SK-N-SH (cell line): ENCODE data around the gene ADIG. TPM values are rescaled to one million over a fixed set of nuclear protein-coding genes. Genes with fewer than 3 reads are reported as not detected.

Experiments used
- CTCF ChIA-PET: fragments of 300-600, 350-600 bp; formaldehyde crosslinking; extraction: SDS; loops from one replicate; lab custom pipeline; 2021; lab: Yijun Ruan, JAX
- POLR2A ChIA-PET: fragments of 350-600 bp; sonication (Branson Sonifier 250); formaldehyde crosslinking; extraction: SDS; loops from one replicate; lab custom pipeline; 2020; ENCODE audit warnings: antibody characterized with exemption, inconsistent platforms; lab: Yijun Ruan, JAX
- DNase-seq: peaks from one replicate; pipeline ENCODE4 v3.0.0; 2012
- H2AFZ ChIP-seq: fragments of 200-600 bp; sonication (generic); 2 replicates; pipeline ENCODE4 v1.8.1; 2016; ENCODE audit warnings: antibody characterized with exemption, mild to moderate bottlenecking, low read depth
- H3F3A ChIP-seq: fragments of 200-600 bp; sonication (generic); replicated peaks from 2 replicates; pipeline ENCODE3; 2016; ENCODE audit warnings: antibody characterized with exemption, mild to moderate bottlenecking; ENCODE audit not compliant: insufficient read depth
- H3K27ac ChIP-seq, 2 experiments: fragments of 200-500 bp in 1 of 2; fragments of 200-600 bp in 1 of 2; sonication (Bioruptor generic) in 1 of 2; sonication (generic), shearing (Covaris generic) in 1 of 2; 2 replicates each; pipeline versions ENCODE4 v1.5.1 to v1.6.1; 2014 to 2016; ENCODE audit warnings: low read depth in 2 of 2, inconsistent platforms in 1 of 2, low read length in 1 of 2, mild to moderate bottlenecking in 1 of 2, mixed read lengths in 1 of 2
- H3K27me3 ChIP-seq: fragments of 200-600 bp; sonication (generic), shearing (Covaris generic); 2 replicates; pipeline ENCODE4 v1.6.1; 2016; ENCODE audit warnings: mixed run types; ENCODE audit not compliant: insufficient read depth
- H3K36me3 ChIP-seq, 2 experiments: fragments of 200-500 bp in 1 of 2; fragments of 200-600 bp in 1 of 2; sonication (Bioruptor generic) in 1 of 2; sonication (generic) in 1 of 2; replicated peaks in 1 of 2; 2 replicates each; pipeline versions ENCODE3 to v1.5.1; 2014 to 2016; ENCODE audit warnings: low read length in 1 of 2, mild to moderate bottlenecking in 1 of 2; ENCODE audit not compliant: insufficient read depth in 2 of 2, control insufficient read depth in 1 of 2
- H3K4me1 ChIP-seq, 2 experiments: fragments of 200-500 bp in 1 of 2; fragments of 200-600 bp in 1 of 2; sonication (Bioruptor generic) in 1 of 2; sonication (generic), shearing (Covaris generic) in 1 of 2; 2 replicates each; pipeline versions ENCODE4 v1.5.1 to v1.6.1; 2014 to 2016; ENCODE audit warnings: low read depth in 1 of 2, low read length in 1 of 2, mixed run types in 1 of 2; ENCODE audit not compliant: insufficient read depth in 2 of 2, control insufficient read depth in 1 of 2
- H3K4me2 ChIP-seq: fragments of 200-600 bp; sonication (generic), shearing (Covaris generic); 2 replicates; pipeline ENCODE4 v1.6.1; 2017; ENCODE audit warnings: mixed run types
- H3K4me3 ChIP-seq, 2 experiments: fragments of 200-500 bp in 1 of 2; fragments of 200-600 bp in 1 of 2; sonication (Bioruptor generic) in 1 of 2; sonication (generic), shearing (Covaris generic) in 1 of 2; 2 replicates each; pipeline versions ENCODE4 v1.5.1 to v1.8.1; 2014 to 2016; ENCODE audit warnings: low read depth in 2 of 2, inconsistent platforms in 1 of 2, low read length in 1 of 2, mild to moderate bottlenecking in 1 of 2, mixed read lengths in 1 of 2, moderate library complexity in 1 of 2
- H3K79me2 ChIP-seq: fragments of 200-600 bp; sonication (generic); 2 replicates; pipeline ENCODE4 v1.8.1; 2017; ENCODE audit warnings: mild to moderate bottlenecking; ENCODE audit not compliant: insufficient read depth
- H3K9ac ChIP-seq: fragments of 200-600 bp; sonication (generic); 2 replicates; pipeline ENCODE4 v1.6.1; 2017; ENCODE audit warnings: mixed run types
- H3K9me2 ChIP-seq: fragments of 200-600 bp; sonication (generic); 2 replicates; pipeline ENCODE4 v1.6.1; 2017; ENCODE audit warnings: mixed run types
- H3K9me3 ChIP-seq: fragments of 200-600 bp; sonication (generic); 2 replicates; pipeline ENCODE4 v1.6.1; 2017; ENCODE audit warnings: mixed run types, mild to moderate bottlenecking, moderate library complexity
- H4K20me1 ChIP-seq: fragments of 200-600 bp; sonication (generic); 2 replicates; pipeline ENCODE4 v1.6.1; 2017; ENCODE audit warnings: mild to moderate bottlenecking, mixed run types; ENCODE audit not compliant: insufficient read depth
- CHD2 ChIP-seq: fragments of 150-350 bp; IDR thresholded peaks from 2 replicates; pipeline ENCODE4 v1.6.1; 2018; ENCODE audit warnings: low read length; ENCODE audit not compliant: partially characterized antibody
- FOXM1 ChIP-seq: IDR thresholded peaks from 2 replicates; pipeline ENCODE4 v1.4.0; 2012; ENCODE audit warnings: low read depth, mild to moderate bottlenecking
- GABPA ChIP-seq: IDR thresholded peaks from 2 replicates; pipeline ENCODE4 v1.4.0; 2012; ENCODE audit warnings: low read depth, mild to moderate bottlenecking
- JUND ChIP-seq: IDR thresholded peaks from 2 replicates; pipeline ENCODE4 v1.4.0; 2012
- POLR2AphosphoS5 ChIP-seq: IDR thresholded peaks from 2 replicates; pipeline ENCODE4 v1.6.1; 2012; ENCODE audit warnings: low read depth, low read length
- RAD21 ChIP-seq: IDR thresholded peaks from 2 replicates; pipeline ENCODE4 v1.6.1; 2012; ENCODE audit warnings: mild to moderate bottlenecking, low read length
- RCOR1 ChIP-seq: fragments of 150-350 bp; IDR thresholded peaks from 2 replicates; pipeline ENCODE4 v1.6.1; 2017; ENCODE audit warnings: antibody characterized with exemption, low read length
- RFX5 ChIP-seq: IDR thresholded peaks from 2 replicates; pipeline ENCODE4 v1.6.1; 2012; ENCODE audit warnings: mild to moderate bottlenecking, improper control_type of control experiment, low read length
- SIN3A ChIP-seq: IDR thresholded peaks from 2 replicates; pipeline ENCODE4 v1.6.1; 2012; ENCODE audit warnings: low read depth, mild to moderate bottlenecking, low read length, moderate library complexity, borderline replicate concordance
- TCF12 ChIP-seq: IDR thresholded peaks from 2 replicates; pipeline ENCODE4 v1.4.0; 2012
- WGBS: methylation state at CpG from one replicate; pipeline ENCODE4 v1.1.6; 2017; ENCODE audit warnings: low lambda C conversion rate; 5-methylcytosine and 5-hydroxymethylcytosine counted together
- polyA plus RNA-seq, 3 experiments: library from polyadenylated mRNA; depleted of rRNA; stranded (reverse); fragments of >200 nt; gene quantifications; 2 replicates each; pipeline ENCODE4 v1.2.3, GENCODE V29; 2012
- TF ChIP-seq, protein P1 (sequence below): IDR thresholded peaks from 2 replicates; pipeline ENCODE4 v1.4.0; 2012; ENCODE audit warnings: low read depth, borderline replicate concordance

The ADIG gene
- polyA plus RNA-seq, 1 of the 3 experiments (the other 2 are of a cell fraction), result not detected

DNA sequence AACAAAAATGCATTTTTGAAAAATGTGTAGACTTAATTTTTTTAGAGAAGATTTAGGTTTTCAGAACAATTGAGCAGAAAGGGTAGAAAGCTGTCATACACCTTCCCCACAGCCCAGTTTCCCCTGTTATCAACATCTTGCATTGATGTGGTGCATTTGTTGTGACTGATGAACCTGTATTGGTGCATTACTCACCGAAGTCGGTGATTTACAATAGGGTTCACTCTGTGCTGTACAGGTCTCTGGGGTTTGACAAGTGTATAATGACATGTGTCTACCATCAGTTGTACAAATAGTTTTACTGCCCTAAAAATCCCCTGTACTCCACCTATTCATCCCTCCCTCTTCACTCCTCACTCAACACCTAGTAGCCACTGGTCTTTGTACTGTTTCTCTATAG, 23.8 kb upstream of the ADIG start:
- Histone ChIP-seq H3K4me1 (0 out of 4 replicates have a peak, but pooled peaks cover 0 to 4% of the 10 kb centered on the region in 2 experiments), H2AFZ (no peak overlapping the region), H3F3A (no peaks in the 10 kb centered on the region), H3K36me3 (peaks cover 81 to 82% of the 10 kb centered on the region in 2 experiments), H4K20me1 (no peaks in the 10 kb centered on the region), H3K9ac (no peak overlapping the region), H3K27me3 (no peaks in the 10 kb centered on the region), H3K4me2 (no peak overlapping the region), H3K4me3 (no peak overlapping the region), H3K27ac (no peak overlapping the region), H3K79me2 (0 out of 2 replicates have a peak, but pooled peaks cover 5% of the 10 kb centered on the region), H3K9me2 (no peaks in the 10 kb centered on the region), H3K9me3 (no peaks in the 10 kb centered on the region)
- WGBS, result 86% methylated on average over 2 of the region's 2 CpGs
- no peak for DNase-seq
- ChIA-PET CTCF (interaction anchor here (0.9 kb wide), 1 partner anchor 122 kb away, joined by 3 read pairs; the partner anchor contains the start of gene SNHG17), POLR2A (no interaction called here)
- TF ChIP-seq RAD21 (no peak), RCOR1 (no peak), JUND (no peak), FOXM1 (no peak), SIN3A (no peak), RFX5 (no peak), CHD2 (no peak), TCF12 (no peak)
- TF ChIP-seq, protein P1, sequence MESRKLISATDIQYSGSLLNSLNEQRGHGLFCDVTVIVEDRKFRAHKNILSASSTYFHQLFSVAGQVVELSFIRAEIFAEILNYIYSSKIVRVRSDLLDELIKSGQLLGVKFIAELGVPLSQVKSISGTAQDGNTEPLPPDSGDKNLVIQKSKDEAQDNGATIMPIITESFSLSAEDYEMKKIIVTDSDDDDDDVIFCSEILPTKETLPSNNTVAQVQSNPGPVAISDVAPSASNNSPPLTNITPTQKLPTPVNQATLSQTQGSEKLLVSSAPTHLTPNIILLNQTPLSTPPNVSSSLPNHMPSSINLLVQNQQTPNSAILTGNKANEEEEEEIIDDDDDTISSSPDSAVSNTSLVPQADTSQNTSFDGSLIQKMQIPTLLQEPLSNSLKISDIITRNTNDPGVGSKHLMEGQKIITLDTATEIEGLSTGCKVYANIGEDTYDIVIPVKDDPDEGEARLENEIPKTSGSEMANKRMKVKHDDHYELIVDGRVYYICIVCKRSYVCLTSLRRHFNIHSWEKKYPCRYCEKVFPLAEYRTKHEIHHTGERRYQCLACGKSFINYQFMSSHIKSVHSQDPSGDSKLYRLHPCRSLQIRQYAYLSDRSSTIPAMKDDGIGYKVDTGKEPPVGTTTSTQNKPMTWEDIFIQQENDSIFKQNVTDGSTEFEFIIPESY, result no peak

DNA sequence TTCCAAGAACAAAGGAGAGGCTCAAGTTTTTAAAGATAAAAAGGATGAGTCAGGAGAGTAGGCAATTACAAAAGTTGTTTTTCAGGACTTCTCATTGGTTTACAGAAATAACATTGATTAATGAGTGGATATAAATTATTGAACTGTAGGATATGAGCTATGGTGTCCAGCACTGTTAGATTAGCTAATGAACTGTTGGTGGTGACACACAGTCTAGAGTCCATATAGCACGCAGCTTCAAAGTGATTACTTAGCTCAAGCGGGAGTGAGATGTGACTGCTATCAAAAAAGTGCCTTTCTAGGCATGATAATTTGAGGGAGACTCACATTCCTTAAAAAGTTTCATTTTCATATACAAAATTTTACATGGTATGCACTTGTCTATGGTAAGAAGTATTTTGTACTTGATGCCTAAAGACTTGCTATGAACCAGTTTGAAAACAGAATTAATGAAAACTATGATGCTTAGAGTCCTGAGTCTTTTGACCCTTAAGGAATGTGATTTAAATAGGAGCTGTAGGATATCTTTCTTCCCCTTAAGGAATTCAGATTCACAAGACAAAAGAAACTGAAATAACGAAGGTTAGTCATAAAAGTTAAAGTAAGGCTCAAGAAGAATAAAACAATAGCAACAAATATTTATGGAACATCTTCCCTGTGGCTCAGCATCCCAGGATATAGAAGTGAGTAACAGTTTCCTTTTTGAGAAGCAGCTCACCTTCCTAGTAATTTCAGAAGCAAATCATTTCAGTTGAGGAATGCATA, 22.2 kb upstream of the ADIG start:
- Histone ChIP-seq H3K36me3 (peaks cover 79 to 82% of the 10 kb centered on the region in 2 experiments), H3K9ac (no peak overlapping the region), H3K4me3 (no peak overlapping the region), H4K20me1 (no peaks in the 10 kb centered on the region), H3K4me2 (no peak overlapping the region), H3K27me3 (no peaks in the 10 kb centered on the region), H3K9me3 (no peaks in the 10 kb centered on the region), H3F3A (no peaks in the 10 kb centered on the region), H3K27ac (no peak overlapping the region; a peak in 1 of 4 replicates), H3K4me1 (0 out of 4 replicates have a peak, but pooled peaks cover 0 to 4% of the 10 kb centered on the region in 2 experiments), H3K9me2 (no peaks in the 10 kb centered on the region), H2AFZ (no peak overlapping the region), H3K79me2 (0 out of 2 replicates have a peak, but pooled peaks cover 5% of the 10 kb centered on the region)
- DNase-seq, result no peak
- no peak for TF ChIP-seq GABPA
- TF ChIP-seq TCF12, result no peak
- no peak for TF ChIP-seq POLR2AphosphoS5
- CTCF ChIA-PET, result interaction anchor here (0.9 kb wide), 1 partner anchor 10 kb away, joined by 3 read pairs; no protein-coding TSS in a partner anchor
- 96% methylated on average over 3 of the region's 3 CpGs for WGBS
- POLR2A ChIA-PET, result no interaction called here
